ENCODE data around the gene BCAS1.

The BCAS1 gene

DNA sequence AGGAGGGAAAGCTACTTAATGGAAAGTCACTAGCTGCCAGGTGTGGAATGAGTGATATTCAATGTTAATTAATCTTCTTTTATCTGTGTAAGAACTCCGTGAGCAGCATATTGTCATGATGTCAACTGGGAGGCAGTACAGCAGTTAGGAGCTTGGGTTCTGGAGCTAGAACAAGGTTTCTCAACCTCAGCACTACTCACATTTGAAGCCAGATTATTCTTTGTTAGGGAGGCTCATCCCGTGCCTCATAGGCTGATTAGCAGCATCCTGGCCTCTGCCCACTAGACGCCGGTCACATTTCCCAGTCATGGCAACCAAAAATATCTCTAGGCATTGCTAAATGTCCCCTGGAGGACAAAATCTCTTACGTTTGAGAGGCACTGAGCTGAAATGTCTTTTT lies 41.2 kb downstream of the BCAS1 start:
- Histone ChIP-seq H3K9me3 (ENCODE audit: low read length) (no peaks in the 10 kb centered on the region), H3K9me2 (ENCODE audit: low read depth, low read length) (no peaks in the 10 kb centered on the region), H2AFZ (ENCODE audit: low read length) (no peak overlapping the region), H3K4me2 (ENCODE audit: low read length) (no peak overlapping the region), H3F3A (ENCODE audit: insufficient read depth, low read length) (no peaks in the 10 kb centered on the region), H3K27me3 (ENCODE audit: insufficient read depth, low read length) (no peaks in the 10 kb centered on the region), H3K4me3 (ENCODE audit: low read depth, low read length, poor library complexity, severe bottlenecking) (no peak overlapping the region), H3K36me3 (ENCODE audit: insufficient read depth, low read length) (no peaks in the 10 kb centered on the region), H3K79me2 (ENCODE audit: insufficient read depth, low read length) (no peaks in the 10 kb centered on the region), H3K9ac (ENCODE audit: low read length) (no peak overlapping the region), H4K20me1 (ENCODE audit: insufficient read depth, low read length) (no peaks in the 10 kb centered on the region), H3K27ac (ENCODE audit: low read depth, low read length, poor library complexity, severe bottlenecking) (no peak overlapping the region), H3K4me1 (ENCODE audit: insufficient read depth, low read length, severe bottlenecking) (no peaks in the 10 kb centered on the region)
- TF ChIP-seq, protein P1, sequence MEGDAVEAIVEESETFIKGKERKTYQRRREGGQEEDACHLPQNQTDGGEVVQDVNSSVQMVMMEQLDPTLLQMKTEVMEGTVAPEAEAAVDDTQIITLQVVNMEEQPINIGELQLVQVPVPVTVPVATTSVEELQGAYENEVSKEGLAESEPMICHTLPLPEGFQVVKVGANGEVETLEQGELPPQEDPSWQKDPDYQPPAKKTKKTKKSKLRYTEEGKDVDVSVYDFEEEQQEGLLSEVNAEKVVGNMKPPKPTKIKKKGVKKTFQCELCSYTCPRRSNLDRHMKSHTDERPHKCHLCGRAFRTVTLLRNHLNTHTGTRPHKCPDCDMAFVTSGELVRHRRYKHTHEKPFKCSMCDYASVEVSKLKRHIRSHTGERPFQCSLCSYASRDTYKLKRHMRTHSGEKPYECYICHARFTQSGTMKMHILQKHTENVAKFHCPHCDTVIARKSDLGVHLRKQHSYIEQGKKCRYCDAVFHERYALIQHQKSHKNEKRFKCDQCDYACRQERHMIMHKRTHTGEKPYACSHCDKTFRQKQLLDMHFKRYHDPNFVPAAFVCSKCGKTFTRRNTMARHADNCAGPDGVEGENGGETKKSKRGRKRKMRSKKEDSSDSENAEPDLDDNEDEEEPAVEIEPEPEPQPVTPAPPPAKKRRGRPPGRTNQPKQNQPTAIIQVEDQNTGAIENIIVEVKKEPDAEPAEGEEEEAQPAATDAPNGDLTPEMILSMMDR (IDR thresholded peaks at IDR 0.05; ENCODE audit: low read length): no peak
- no peak for TF ChIP-seq EZH2 (IDR thresholded peaks at IDR 0.05; ENCODE audit: borderline replicate concordance, low read length)

DNA sequence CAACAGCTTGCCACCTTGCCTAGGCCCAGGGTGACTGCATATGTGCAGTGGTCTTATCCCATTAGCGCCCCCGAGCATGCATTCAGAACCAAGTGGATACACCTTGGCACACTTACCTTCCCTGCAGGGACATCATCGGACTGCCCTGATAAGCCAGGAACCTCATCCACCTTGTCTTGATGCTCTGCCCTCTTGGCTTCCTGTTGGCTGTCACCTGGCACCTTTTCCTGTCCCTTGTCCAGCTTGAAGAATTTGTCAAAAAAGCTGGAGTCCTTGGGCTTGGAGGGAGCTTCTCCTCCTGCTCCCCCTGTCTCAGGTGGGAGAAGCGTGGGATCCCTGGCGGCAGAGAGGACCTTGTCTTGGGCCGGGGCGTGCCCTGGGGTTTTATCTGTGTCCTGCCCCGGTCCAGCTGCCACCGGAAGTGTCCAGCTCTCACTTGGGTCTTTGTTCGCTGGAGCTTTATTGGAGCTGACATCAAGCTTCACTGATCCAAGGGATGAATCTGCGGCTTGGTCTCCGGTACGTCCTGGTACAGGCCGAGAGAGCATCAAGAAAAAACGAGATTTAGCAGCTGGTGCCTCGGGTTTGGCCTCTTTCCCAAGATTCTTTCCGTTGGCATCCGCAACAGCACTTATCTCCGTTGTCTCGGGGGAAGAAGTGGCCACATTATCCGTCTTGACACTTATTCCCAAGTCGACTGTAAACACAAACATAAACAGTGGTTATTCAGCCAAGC lies 42.0 kb downstream of the BCAS1 start:
- Histone ChIP-seq H4K20me1 (ENCODE audit: insufficient read depth, low read length) (no peaks in the 10 kb centered on the region), H3K79me2 (ENCODE audit: insufficient read depth, low read length) (no peaks in the 10 kb centered on the region), H3F3A (ENCODE audit: insufficient read depth, low read length) (no peaks in the 10 kb centered on the region), H3K36me3 (ENCODE audit: insufficient read depth, low read length) (no peaks in the 10 kb centered on the region), H2AFZ (ENCODE audit: low read length) (no peak overlapping the region), H3K27me3 (ENCODE audit: insufficient read depth, low read length) (no peaks in the 10 kb centered on the region), H3K4me1 (ENCODE audit: insufficient read depth, low read length, severe bottlenecking) (no peaks in the 10 kb centered on the region), H3K27ac (ENCODE audit: low read depth, low read length, poor library complexity, severe bottlenecking) (no peak overlapping the region), H3K9me2 (ENCODE audit: low read depth, low read length) (no peaks in the 10 kb centered on the region), H3K4me2 (ENCODE audit: low read length) (no peak overlapping the region), H3K9me3 (ENCODE audit: low read length) (no peaks in the 10 kb centered on the region), H3K4me3 (ENCODE audit: low read depth, low read length, poor library complexity, severe bottlenecking) (no peak overlapping the region), H3K9ac (ENCODE audit: low read length) (no peak overlapping the region)
- TF ChIP-seq, protein P1 (IDR thresholded peaks at IDR 0.05; ENCODE audit: low read length): no peak
- no peak for TF ChIP-seq EZH2 (IDR thresholded peaks at IDR 0.05; ENCODE audit: borderline replicate concordance, low read length)

DNA sequence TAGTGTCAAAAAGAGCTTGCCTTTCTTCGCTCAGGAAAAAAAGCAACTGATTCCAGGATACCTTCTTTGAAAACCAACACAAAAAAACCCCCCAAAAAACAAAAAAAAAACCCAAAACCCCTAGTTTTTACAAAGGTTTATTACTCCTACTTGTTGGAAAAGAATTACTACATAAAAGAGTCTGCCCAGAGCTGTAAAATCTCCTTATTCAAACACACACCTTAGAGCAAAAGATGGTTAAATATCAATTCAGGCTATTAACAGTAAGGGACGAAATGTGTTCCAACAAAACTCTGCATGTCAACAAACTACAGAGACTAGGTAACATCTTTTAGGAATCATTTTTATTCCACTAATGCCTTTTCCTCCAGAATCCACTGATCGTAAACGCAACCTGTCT lies 42.7 kb downstream of the BCAS1 start:
- TF ChIP-seq, protein P1 (IDR thresholded peaks at IDR 0.05; ENCODE audit: low read length): no peak
- no peak for TF ChIP-seq EZH2 (IDR thresholded peaks at IDR 0.05; ENCODE audit: borderline replicate concordance, low read length)
- Histone ChIP-seq H3K4me1 (ENCODE audit: insufficient read depth, low read length, severe bottlenecking) (no peaks in the 10 kb centered on the region), H3K27me3 (ENCODE audit: insufficient read depth, low read length) (no peaks in the 10 kb centered on the region), H3K9me3 (ENCODE audit: low read length) (no peaks in the 10 kb centered on the region), H3K79me2 (ENCODE audit: insufficient read depth, low read length) (no peaks in the 10 kb centered on the region), H3K9me2 (ENCODE audit: low read depth, low read length) (no peaks in the 10 kb centered on the region), H2AFZ (ENCODE audit: low read length) (no peak overlapping the region), H3K4me2 (ENCODE audit: low read length) (no peak overlapping the region), H3K36me3 (ENCODE audit: insufficient read depth, low read length) (no peaks in the 10 kb centered on the region), H3K27ac (ENCODE audit: low read depth, low read length, poor library complexity, severe bottlenecking) (no peak overlapping the region), H4K20me1 (ENCODE audit: insufficient read depth, low read length) (no peaks in the 10 kb centered on the region), H3K4me3 (ENCODE audit: low read depth, low read length, poor library complexity, severe bottlenecking) (no peak overlapping the region), H3F3A (ENCODE audit: insufficient read depth, low read length) (no peaks in the 10 kb centered on the region), H3K9ac (ENCODE audit: low read length) (no peak overlapping the region)
